ENCODE results near the gene RBM20. TPM values are rescaled to one million over a fixed set of nuclear protein-coding genes. Genes with fewer than 3 reads are reported as not detected.

Gene RBM20
- total and polyA plus RNA-seq, 2 of the 4 experiments (the other 2 are of a cell fraction): under 0.01 to 0.15 TPM

DNA sequence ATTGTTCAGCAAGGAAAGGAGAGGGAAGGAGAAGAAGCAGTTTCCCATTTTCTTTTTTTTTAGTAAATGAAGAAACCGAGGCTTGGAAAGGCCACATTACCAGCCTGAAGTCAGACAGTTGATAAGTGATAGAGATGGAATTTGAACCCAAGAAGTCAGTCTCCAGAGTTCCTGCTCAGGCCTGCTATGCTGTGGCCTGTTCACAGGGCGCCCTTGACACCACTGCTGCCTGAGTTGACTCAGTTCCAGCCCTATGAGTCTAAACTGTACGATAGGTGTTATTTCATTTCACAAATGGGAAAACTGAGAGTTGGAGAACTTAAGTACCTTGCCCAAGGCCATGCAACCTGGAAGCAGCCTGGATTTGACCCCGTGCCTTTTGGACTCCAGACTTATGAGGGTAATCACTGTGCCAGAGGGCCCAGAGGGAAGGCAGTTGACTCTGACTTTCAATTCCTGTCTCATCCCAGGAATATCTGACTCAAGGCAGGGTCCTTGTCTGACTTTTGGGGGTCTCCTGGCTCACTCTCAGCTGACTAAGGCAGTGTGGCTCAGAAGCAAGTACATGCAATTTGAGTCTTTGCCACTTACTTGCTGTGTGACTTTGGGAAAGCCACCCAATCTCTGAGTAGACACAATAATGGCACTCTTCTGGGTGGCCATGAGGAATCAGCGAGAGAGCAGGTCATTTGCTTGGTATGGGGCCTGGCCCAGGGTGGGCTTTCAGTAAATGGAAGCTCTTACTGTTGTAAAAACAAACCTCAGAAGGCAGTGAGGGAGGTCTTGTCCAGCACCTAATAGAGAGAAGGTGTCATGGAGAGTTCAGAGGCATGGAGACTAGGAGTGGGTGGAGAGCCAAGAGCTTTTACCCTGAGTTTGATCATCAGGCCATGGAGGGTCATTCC, 17.9 kb upstream of the RBM20 start (continued):
- TF ChIP-seq RCOR1 (IDR thresholded peaks at IDR 0.05; ENCODE audit: insufficient replicate concordance, low read length): no peak

DNA sequence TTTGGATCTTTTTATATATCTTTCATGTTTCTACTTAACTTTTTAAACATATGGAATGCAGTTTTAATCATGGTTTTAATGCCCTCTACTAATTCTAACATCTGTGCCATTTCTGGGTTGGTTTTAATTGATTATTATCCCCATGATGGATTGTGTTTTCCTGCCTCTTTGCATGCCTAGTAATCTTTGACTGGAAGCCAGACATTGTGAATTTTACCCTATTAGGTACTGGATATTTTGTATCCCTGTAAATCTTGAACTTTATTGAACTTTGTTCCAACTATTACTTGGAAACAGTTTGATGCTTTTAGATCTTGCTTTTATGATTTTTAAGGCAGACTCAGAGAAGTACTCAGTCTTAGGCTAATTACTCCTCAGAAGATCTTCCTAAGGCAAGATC, 16.0 kb upstream of the RBM20 start:
- Histone ChIP-seq H2BK20ac (ENCODE audit: low read depth, low read length) (no peak overlapping the region), H3K23ac (ENCODE audit: low read depth, low read length) (no peak overlapping the region), H2AK9ac (replicated peaks; ENCODE audit: low read depth, low read length, poor library complexity) (no peak overlapping the region), H3K27me3 (ENCODE audit: control insufficient read depth, insufficient read depth, low read length) (peaks cover 22% of the 10 kb centered on the region), H4K8ac (ENCODE audit: low read depth in 2 of 2, low read length in 2 of 2) (no peak overlapping the region), H3K4ac (ENCODE audit: low read depth, low read length) (no peak overlapping the region), H2BK5ac (ENCODE audit: low read depth, low read length, poor library complexity, severe bottlenecking) (no peak overlapping the region), H3K4me3 (ENCODE audit: insufficient read depth, low read depth, low read length) (no peak overlapping the region), H3K18ac (ENCODE audit: low read depth, low read length) (no peak overlapping the region), H3K27ac (ENCODE audit: insufficient read depth, low read length) (no peak overlapping the region), H2AK5ac (ENCODE audit: low read depth, low read length) (no peak overlapping the region), H2AFZ (replicated peaks; ENCODE audit: low read length, poor library complexity) (no peak overlapping the region), H3K9me3 (ENCODE audit: control insufficient read depth, insufficient read depth, low read length) (no peaks in the 10 kb centered on the region), H3K9me1 (ENCODE audit: insufficient read depth, low read length) (peaks cover 3% of the 10 kb centered on the region; the same call in 1 of the 2 replicates), H3K9ac (ENCODE audit: low read depth, low read length) (no peak overlapping the region), H2BK120ac (ENCODE audit: low read depth, low read length) (no peak overlapping the region), H4K5ac (ENCODE audit: low read depth, low read length) (no peak overlapping the region), H4K20me1 (ENCODE audit: insufficient read depth, low read length) (no peaks in the 10 kb centered on the region), H3K56ac (ENCODE audit: extremely low read depth, insufficient read depth, low read length) (no peak overlapping the region), H4K91ac (ENCODE audit: insufficient read depth, low read depth, low read length) (no peak overlapping the region), H3K14ac (replicated peaks; ENCODE audit: low read depth, low read length) (no peak overlapping the region), H3K4me2 (ENCODE audit: low read depth, low read length) (no peak overlapping the region), H3K36me3 (ENCODE audit: control insufficient read depth, insufficient read depth, low read length) (no peaks in the 10 kb centered on the region), H3K4me1 (ENCODE audit: control insufficient read depth, insufficient read depth, low read length) (peaks cover 2% of the 10 kb centered on the region; the same call in 1 of the 2 replicates), H3K79me1 (ENCODE audit: low read depth in 1 of 2, low read length in 2 of 2) (no peaks in the 10 kb centered on the region), H2BK15ac (ENCODE audit: low read depth, low read length) (no peak overlapping the region)
- BruUV-seq (replicated peaks): no TSS peak
- in situ Hi-C loops (cut with MboI; ENCODE audit: low sequenced_read_pairs): no loop called here
- ATAC-seq (ENCODE audit: low read depth) (no peak), DNase-seq (no peak)
- intact Hi-C loops (cut with micrococcal nuclease): no loop called here
- ChIA-PET CTCF (no interaction called here), POLR2A (ENCODE audit: unreplicated experiment) (no interaction called here)
- no peak for TF ChIP-seq SMC3 (IDR thresholded peaks at IDR 0.05; ENCODE audit: low read depth, low read length)
- dilution Hi-C loops (cut with HindIII; ENCODE audit: low sequenced_read_pairs, unreplicated experiment): no loop called here
